DOHH2 (cell line): ENCODE measurements around the gene CPN2.

Experiments used
- H3F3A ChIP-seq: fragments of 200-600 bp; sonication (generic), shearing (Covaris generic); 2 replicates; pipeline ENCODE4 v1.6.0; 2016; ENCODE audit warnings: antibody characterized with exemption, mild to moderate bottlenecking; ENCODE audit not compliant: control insufficient read depth, insufficient read depth
- H3K27ac ChIP-seq: fragments of 200-600 bp; sonication (generic); 2 replicates; pipeline ENCODE4 v1.5.1; 2014; ENCODE audit warnings: low read depth, mild to moderate bottlenecking, low read length, moderate library complexity
- H3K27me3 ChIP-seq: fragments of 200-600 bp; sonication (generic); 2 replicates; pipeline ENCODE4 v1.6.1; 2014; ENCODE audit warnings: mild to moderate bottlenecking, low read length, mixed read lengths; ENCODE audit not compliant: control insufficient read depth
- H3K36me3 ChIP-seq: fragments of 200-600 bp; sonication (generic); 2 replicates; pipeline ENCODE4 v1.6.1; 2014; ENCODE audit warnings: mild to moderate bottlenecking, low read length, moderate library complexity, mixed read lengths; ENCODE audit not compliant: control insufficient read depth
- H3K4me1 ChIP-seq: fragments of 200-600 bp; sonication (generic); 2 replicates; pipeline ENCODE4 v1.6.1; 2014; ENCODE audit warnings: mild to moderate bottlenecking, low read length, mixed read lengths; ENCODE audit not compliant: control insufficient read depth
- H3K4me2 ChIP-seq: fragments of 200-600 bp; sonication (generic); 2 replicates; pipeline ENCODE4 v1.6.0; 2014; ENCODE audit warnings: mild to moderate bottlenecking, low read length, moderate library complexity
- H3K4me3 ChIP-seq: fragments of 200-600 bp; sonication (generic); 2 replicates; pipeline ENCODE4 v1.5.1; 2014; ENCODE audit warnings: mild to moderate bottlenecking, low read length, mixed read lengths
- H3K79me2 ChIP-seq: fragments of 200-600 bp; sonication (generic); 2 replicates; pipeline ENCODE4 v1.6.1; 2014; ENCODE audit warnings: mild to moderate bottlenecking, low read length, mixed read lengths; ENCODE audit not compliant: control insufficient read depth
- H3K9me2 ChIP-seq: fragments of 200-600 bp; sonication (generic); replicated peaks from 2 replicates; pipeline ENCODE4 v1.6.1; 2014; ENCODE audit warnings: mild to moderate bottlenecking, low read length, mixed read lengths; ENCODE audit not compliant: control insufficient read depth
- H3K9me3 ChIP-seq: fragments of 200-600 bp; sonication (generic); 2 replicates; pipeline ENCODE4 v1.6.1; 2014; ENCODE audit warnings: antibody characterized with exemption, low read length, mixed read lengths; ENCODE audit not compliant: control insufficient read depth, insufficient read depth
- H4K20me1 ChIP-seq: fragments of 200-600 bp; sonication (generic); 2 replicates; pipeline ENCODE4 v1.6.0; 2014; ENCODE audit warnings: low read depth, mild to moderate bottlenecking, antibody characterized with exemption, low read length, moderate library complexity; ENCODE audit not compliant: control insufficient read depth, insufficient read depth
- EZH2phosphoT487 ChIP-seq: fragments of 200-600 bp; sonication (generic); IDR thresholded peaks from 2 replicates; pipeline ENCODE4 v1.6.1; 2017; ENCODE audit warnings: borderline replicate concordance, mild to moderate bottlenecking, antibody characterized with exemption, low read length, moderate library complexity, mixed read lengths
- TF ChIP-seq, protein P1 (sequence below): fragments of 200-600 bp; sonication (generic); IDR thresholded peaks from one replicate; pipeline ENCODE4 v1.5.1; 2014; ENCODE audit warnings: antibody characterized with exemption, mild to moderate bottlenecking, low read depth, low read length; ENCODE audit not compliant: poor library complexity, severe bottlenecking

CPN2 gene

DNA sequence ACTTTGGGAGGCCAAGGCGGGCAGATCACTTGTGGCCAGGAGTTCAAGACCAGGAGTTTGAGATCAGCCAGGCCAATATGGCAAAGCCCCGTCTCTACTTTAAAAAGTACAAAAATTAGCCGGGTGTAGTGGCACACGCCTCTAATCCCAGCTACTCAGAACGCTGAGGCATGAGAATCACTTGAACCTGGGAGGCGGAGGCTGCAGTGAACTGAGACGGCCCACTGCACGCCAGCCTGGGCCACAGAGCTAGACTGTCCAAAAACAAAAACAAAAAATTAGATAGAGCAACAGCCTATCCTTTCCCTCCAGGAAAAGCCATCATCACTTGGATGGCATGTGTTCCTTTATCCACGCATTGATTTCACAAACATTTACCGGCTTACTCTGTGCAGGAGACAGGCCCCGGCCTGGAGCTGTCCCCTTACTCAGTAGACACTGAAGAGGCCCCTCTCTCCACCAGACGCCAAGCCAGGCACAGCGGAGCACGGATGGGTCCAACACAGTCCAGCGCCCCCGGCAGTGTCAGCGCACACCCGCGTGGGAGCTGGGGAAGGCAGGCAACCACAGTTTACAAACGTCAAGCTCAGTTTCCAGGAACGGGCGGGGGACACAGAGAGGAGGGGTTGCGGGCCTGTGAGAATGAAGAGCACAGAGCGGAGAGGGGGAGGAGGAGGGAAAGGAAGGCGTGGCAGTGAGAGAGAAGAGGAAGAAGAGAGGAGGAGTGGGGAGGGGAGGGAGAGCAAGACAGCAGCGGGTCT is 44.8 kb upstream of the CPN2 start:
- no peaks in the 10 kb centered on the region for H3K9me3 ChIP-seq
- no peaks in the 10 kb centered on the region for H3K9me2 ChIP-seq
- H4K20me1 ChIP-seq = no peaks in the 10 kb centered on the region
- H3K4me1 ChIP-seq = no peaks in the 10 kb centered on the region; the same call in 1 of the 2 replicates
- H3K4me2 ChIP-seq = no peak overlapping the region
- no peaks in the 10 kb centered on the region for H3K79me2 ChIP-seq
- H3F3A ChIP-seq = no peaks in the 10 kb centered on the region; the same call in 1 of the 2 replicates
- no peaks in the 10 kb centered on the region for H3K36me3 ChIP-seq
- TF ChIP-seq EZH2phosphoT487 = no peak
- TF ChIP-seq, protein P1, sequence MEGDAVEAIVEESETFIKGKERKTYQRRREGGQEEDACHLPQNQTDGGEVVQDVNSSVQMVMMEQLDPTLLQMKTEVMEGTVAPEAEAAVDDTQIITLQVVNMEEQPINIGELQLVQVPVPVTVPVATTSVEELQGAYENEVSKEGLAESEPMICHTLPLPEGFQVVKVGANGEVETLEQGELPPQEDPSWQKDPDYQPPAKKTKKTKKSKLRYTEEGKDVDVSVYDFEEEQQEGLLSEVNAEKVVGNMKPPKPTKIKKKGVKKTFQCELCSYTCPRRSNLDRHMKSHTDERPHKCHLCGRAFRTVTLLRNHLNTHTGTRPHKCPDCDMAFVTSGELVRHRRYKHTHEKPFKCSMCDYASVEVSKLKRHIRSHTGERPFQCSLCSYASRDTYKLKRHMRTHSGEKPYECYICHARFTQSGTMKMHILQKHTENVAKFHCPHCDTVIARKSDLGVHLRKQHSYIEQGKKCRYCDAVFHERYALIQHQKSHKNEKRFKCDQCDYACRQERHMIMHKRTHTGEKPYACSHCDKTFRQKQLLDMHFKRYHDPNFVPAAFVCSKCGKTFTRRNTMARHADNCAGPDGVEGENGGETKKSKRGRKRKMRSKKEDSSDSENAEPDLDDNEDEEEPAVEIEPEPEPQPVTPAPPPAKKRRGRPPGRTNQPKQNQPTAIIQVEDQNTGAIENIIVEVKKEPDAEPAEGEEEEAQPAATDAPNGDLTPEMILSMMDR = no peak
- peaks cover 49% of the 10 kb centered on the region for H3K27me3 ChIP-seq
- H3K4me3 ChIP-seq = no peak overlapping the region
- H3K27ac ChIP-seq = no peak overlapping the region

DNA sequence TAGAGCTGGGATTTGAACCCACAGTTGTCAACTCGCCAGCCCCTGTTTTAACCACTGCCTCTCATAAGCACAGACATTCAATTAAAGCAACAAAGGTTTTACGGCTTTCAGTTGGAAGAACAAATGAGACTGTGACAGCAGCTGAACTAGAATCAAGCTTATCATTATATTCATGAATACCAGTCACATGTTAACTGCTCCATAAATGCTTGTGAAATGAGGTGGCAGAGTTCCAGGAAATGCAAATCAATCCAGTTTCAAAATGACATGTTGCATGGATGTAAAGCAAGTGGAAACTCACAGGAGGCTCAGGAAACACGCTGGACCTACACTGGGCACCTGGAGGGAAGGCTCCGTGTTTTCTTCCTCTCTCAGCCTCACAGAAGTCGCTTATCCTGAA is 44.1 kb upstream of the CPN2 start:
- H3K4me2 ChIP-seq = no peak overlapping the region
- TF ChIP-seq, protein P1 = no peak
- no peak for TF ChIP-seq EZH2phosphoT487

DNA sequence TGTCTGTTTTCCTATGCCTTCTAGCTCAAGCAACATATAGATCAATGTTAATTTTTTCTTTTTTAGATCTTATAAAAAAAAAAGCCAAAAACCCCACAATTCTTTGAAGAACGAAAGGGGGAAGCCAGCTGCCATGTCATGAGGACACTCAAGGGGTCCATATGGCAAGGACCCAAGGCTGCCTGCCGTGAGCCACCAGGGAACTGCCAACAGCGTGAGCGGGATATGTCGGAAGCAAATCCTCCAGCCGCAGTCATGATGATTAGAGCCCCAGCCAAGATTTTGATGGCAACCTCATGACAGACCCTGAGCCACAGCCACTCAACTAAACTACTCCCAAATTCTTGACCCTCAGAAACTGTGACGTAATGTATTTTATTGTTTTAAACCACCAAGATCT is 41.4 kb upstream of the CPN2 start:
- Histone ChIP-seq H3F3A (no peaks in the 10 kb centered on the region), H3K9me2 (no peaks in the 10 kb centered on the region), H3K9me3 (no peaks in the 10 kb centered on the region), H3K4me1 (no peaks in the 10 kb centered on the region; the same call in 1 of the 2 replicates), H4K20me1 (no peaks in the 10 kb centered on the region), H3K4me3 (no peak overlapping the region), H3K79me2 (no peaks in the 10 kb centered on the region), H3K4me2 (no peak overlapping the region), H3K27ac (no peak overlapping the region), H3K36me3 (no peaks in the 10 kb centered on the region), H3K27me3 (peaks cover 33% of the 10 kb centered on the region)
- TF ChIP-seq, protein P1 = no peak
- TF ChIP-seq EZH2phosphoT487 = no peak

More for the DNA sequence above, 44.1 kb upstream of the CPN2 start:
- H3K4me1 ChIP-seq = no peaks in the 10 kb centered on the region; the same call in 1 of the 2 replicates
- no peak overlapping the region for H3K27ac ChIP-seq
- no peak overlapping the region for H3K4me3 ChIP-seq
- no peaks in the 10 kb centered on the region for H4K20me1 ChIP-seq
- no peaks in the 10 kb centered on the region; the same call in 1 of the 2 replicates for H3F3A ChIP-seq
- H3K79me2 ChIP-seq = no peaks in the 10 kb centered on the region
- H3K9me3 ChIP-seq = no peaks in the 10 kb centered on the region
- no peaks in the 10 kb centered on the region for H3K9me2 ChIP-seq
- H3K27me3 ChIP-seq = peaks cover 49% of the 10 kb centered on the region
- H3K36me3 ChIP-seq = no peaks in the 10 kb centered on the region
